ENCODE results near the gene PHF2. TPM values are rescaled to one million over a fixed set of nuclear protein-coding genes. Genes with fewer than 3 reads are reported as not detected.

The PHF2 gene
- total and polyA plus RNA-seq, 9 of the 15 experiments (the other 6 are each of a cell fraction or from before 2014, with no cell fraction given): 0.37 to 14.4 (median 8.1) TPM

GRCh38 chr9:93668261-93668871, 92.0 kb downstream of the PHF2 start (continued):
- TF ChIP-seq MGA (IDR thresholded peaks at IDR 0.05) (peak; percentile 69), TCFL5 (CRISPR knock-in tag; conservative IDR thresholded peaks at IDR 0.05) (no peak), SMAD4 (CRISPR knock-in tag; conservative IDR thresholded peaks at IDR 0.05) (peak; percentile 37; the same call in 1 of the 2 replicates), NBN (IDR thresholded peaks at IDR 0.05; ENCODE audit: low read depth) (no peak), REST (IDR thresholded peaks at IDR 0.05; ENCODE audit: borderline replicate concordance) (no peak), REST (CRISPR knock-in tag; IDR thresholded peaks at IDR 0.05; ENCODE audit: low read depth) (no peak), DIDO1 (tag; IDR thresholded peaks at IDR 0.05; ENCODE audit: low read depth) (no peak), EP400 (IDR thresholded peaks at IDR 0.05) (no peak), RBM15 (IDR thresholded peaks at IDR 0.05; ENCODE audit: insufficient read depth, low read length) (no peak)
